ENCODE results near the gene AKT3.

DNA sequence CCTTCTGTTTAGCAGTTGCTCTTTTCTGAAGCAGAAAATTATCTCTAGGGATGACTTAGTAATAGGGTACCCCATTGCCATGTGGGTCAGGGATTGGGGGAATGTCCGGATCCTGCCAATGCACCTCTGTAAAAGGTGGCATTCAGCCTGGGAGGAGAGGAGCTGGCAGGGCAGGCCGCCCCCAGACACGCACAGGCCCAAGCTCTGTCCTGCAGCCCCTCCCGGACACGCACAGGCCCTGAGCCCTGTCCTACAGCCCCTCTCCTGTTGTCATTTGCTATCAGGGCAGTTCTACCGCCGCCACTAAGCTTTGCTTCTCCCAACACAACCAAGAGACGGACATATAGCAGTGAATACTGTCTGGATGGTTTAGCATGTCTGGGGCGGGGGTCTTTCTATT lies 375.1 kb downstream of the AKT3 start:
- TF ChIP-seq FOXM1 (IDR thresholded peaks at IDR 0.05; ENCODE audit: borderline replicate concordance, low read depth): no peak
- no peak for TF ChIP-seq TAF1 (IDR thresholded peaks at IDR 0.05; ENCODE audit: low read depth)
- TF ChIP-seq, protein P1, sequence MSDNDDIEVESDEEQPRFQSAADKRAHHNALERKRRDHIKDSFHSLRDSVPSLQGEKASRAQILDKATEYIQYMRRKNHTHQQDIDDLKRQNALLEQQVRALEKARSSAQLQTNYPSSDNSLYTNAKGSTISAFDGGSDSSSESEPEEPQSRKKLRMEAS (IDR thresholded peaks at IDR 0.05): no peak
- TF ChIP-seq, protein P2, sequence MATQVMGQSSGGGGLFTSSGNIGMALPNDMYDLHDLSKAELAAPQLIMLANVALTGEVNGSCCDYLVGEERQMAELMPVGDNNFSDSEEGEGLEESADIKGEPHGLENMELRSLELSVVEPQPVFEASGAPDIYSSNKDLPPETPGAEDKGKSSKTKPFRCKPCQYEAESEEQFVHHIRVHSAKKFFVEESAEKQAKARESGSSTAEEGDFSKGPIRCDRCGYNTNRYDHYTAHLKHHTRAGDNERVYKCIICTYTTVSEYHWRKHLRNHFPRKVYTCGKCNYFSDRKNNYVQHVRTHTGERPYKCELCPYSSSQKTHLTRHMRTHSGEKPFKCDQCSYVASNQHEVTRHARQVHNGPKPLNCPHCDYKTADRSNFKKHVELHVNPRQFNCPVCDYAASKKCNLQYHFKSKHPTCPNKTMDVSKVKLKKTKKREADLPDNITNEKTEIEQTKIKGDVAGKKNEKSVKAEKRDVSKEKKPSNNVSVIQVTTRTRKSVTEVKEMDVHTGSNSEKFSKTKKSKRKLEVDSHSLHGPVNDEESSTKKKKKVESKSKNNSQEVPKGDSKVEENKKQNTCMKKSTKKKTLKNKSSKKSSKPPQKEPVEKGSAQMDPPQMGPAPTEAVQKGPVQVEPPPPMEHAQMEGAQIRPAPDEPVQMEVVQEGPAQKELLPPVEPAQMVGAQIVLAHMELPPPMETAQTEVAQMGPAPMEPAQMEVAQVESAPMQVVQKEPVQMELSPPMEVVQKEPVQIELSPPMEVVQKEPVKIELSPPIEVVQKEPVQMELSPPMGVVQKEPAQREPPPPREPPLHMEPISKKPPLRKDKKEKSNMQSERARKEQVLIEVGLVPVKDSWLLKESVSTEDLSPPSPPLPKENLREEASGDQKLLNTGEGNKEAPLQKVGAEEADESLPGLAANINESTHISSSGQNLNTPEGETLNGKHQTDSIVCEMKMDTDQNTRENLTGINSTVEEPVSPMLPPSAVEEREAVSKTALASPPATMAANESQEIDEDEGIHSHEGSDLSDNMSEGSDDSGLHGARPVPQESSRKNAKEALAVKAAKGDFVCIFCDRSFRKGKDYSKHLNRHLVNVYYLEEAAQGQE (IDR thresholded peaks at IDR 0.05; ENCODE audit: low read depth): no peak
- TF ChIP-seq TEAD4 (IDR thresholded peaks at IDR 0.05): no peak
- TF ChIP-seq ZBTB7A (IDR thresholded peaks at IDR 0.05; ENCODE audit: low read depth): no peak
- TF ChIP-seq EGR1 (IDR thresholded peaks at IDR 0.05): no peak
- TF ChIP-seq, protein P3, sequence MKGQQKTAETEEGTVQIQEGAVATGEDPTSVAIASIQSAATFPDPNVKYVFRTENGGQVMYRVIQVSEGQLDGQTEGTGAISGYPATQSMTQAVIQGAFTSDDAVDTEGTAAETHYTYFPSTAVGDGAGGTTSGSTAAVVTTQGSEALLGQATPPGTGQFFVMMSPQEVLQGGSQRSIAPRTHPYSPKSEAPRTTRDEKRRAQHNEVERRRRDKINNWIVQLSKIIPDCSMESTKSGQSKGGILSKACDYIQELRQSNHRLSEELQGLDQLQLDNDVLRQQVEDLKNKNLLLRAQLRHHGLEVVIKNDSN (IDR thresholded peaks at IDR 0.05): no peak
- TF ChIP-seq RAD21 (IDR thresholded peaks at IDR 0.05; ENCODE audit: low read depth): no peak
- no peak for TF ChIP-seq CEBPB (IDR thresholded peaks at IDR 0.05)
